ENCODE results near the gene LCLAT1.

- TF ChIP-seq CTCF (IDR thresholded peaks at IDR 0.05) (no peak), EZH2 (IDR thresholded peaks at IDR 0.05; ENCODE audit: borderline replicate concordance, insufficient read depth, low read depth, low read length, poor library complexity, severe bottlenecking) (no peak)
Observed at GRCh38 chr2:30428827-30429461, 18.1 kb upstream of the LCLAT1 start.

Data from B cell (primary cell).